K562 (cell line): ENCODE results near the gene SLC35F5. TPM values are rescaled to one million over a fixed set of nuclear protein-coding genes. Genes with fewer than 3 reads are reported as not detected.
A peak's percentile ranks its signal among the peaks of the same experiment; 100 is the strongest.

Experiments
- ATAC-seq: fragments of 200-7000 bp; cut with Tn5 transposase; 3 replicates; pipeline ENCODE4 v1.9.1; 2020; ENCODE audit warnings: moderate library complexity
- BruUV-seq: library from RNA; stranded (reverse); fragments of 400-500 nt; replicated peaks from 2 replicates; lab custom pipeline; 2021; lab: Mats Ljungman, UMichigan
- CTCF ChIA-PET: fragments of 300-600 bp; formaldehyde crosslinking; extraction: SDS; loops from one replicate; lab custom pipeline; 2021; ENCODE audit warnings: low intra/inter-chr PET ratio; lab: Yijun Ruan, JAX
- POLR2A ChIA-PET: fragments of 300-600, 350-650 bp; sonication (Branson Sonifier 250); formaldehyde crosslinking; extraction: SDS; loops from one replicate; lab custom pipeline; 2021; ENCODE audit warnings: antibody characterized with exemption, inconsistent platforms; lab: Yijun Ruan, JAX
- DNase-seq, 4 experiments: peaks; one replicate each; pipeline versions ENCODE4 v3.0.0 to v3.0.0-alpha.2; 2011 to 2018; ENCODE audit warnings: low spot score in 3 of 4, mixed read lengths in 3 of 4; ENCODE audit errors: extremely low read depth in 1 of 4
- FAIRE-seq: peaks from 2 replicates; lab custom pipeline; 2011; peaks lifted over from hg19 to GRCh38; lab: Jason Lieb, UNC
- H2AFZ ChIP-seq: 2 replicates; pipeline ENCODE4 v1.6.0; 2011; ENCODE audit warnings: low read depth, low read length, control low read depth, inconsistent platforms
- H3K27ac ChIP-seq: fragments of 200-600 bp; 3 replicates; pipeline ENCODE4 v1.8.0; 2011; ENCODE audit warnings: low read depth, mild to moderate bottlenecking, control low read depth, inconsistent platforms, low read length, moderate library complexity, mixed read lengths; ENCODE audit errors: extremely low read depth
- H3K27me3 ChIP-seq, 2 experiments: fragments of 300-600 bp in 1 of 2; 2 replicates in 1 of 2; 3 replicates in 1 of 2; pipeline versions ENCODE4 v1.6.0 to v1.8.0; 2011; ENCODE audit warnings: inconsistent platforms in 2 of 2, low read length in 2 of 2, mild to moderate bottlenecking in 1 of 2, mixed read lengths in 1 of 2, moderate library complexity in 1 of 2; ENCODE audit not compliant: control insufficient read depth in 2 of 2, insufficient read depth in 2 of 2
- H3K36me3 ChIP-seq: fragments of 300-600 bp; 3 replicates; pipeline ENCODE4 v1.8.0; 2011; ENCODE audit warnings: mild to moderate bottlenecking, low read length, inconsistent platforms; ENCODE audit not compliant: control insufficient read depth, insufficient read depth
- H3K4me1 ChIP-seq, 2 experiments: fragments of 200-600 bp in 1 of 2; replicated peaks in 1 of 2; 2 replicates in 1 of 2; 3 replicates in 1 of 2; pipeline versions ENCODE4 v1.5.1 to v1.8.0; 2011; ENCODE audit warnings: inconsistent platforms in 2 of 2, low read length in 2 of 2, mild to moderate bottlenecking in 1 of 2, mixed read lengths in 1 of 2, moderate library complexity in 1 of 2; ENCODE audit not compliant: control insufficient read depth in 2 of 2, insufficient read depth in 2 of 2
- H3K4me2 ChIP-seq: 2 replicates; pipeline ENCODE4 v1.6.1; 2011; ENCODE audit warnings: low read length, control low read depth, inconsistent platforms, mixed read lengths; ENCODE audit not compliant: insufficient read depth
- H3K4me3 ChIP-seq: fragments of 200-600 bp; sonication (generic), shearing (Covaris generic); 2 replicates; pipeline ENCODE4 v1.5.1; 2016; ENCODE audit warnings: control low read depth, inconsistent platforms
- H3K79me2 ChIP-seq: fragments of 200-600 bp; 3 replicates; pipeline ENCODE4 v1.8.0; 2011; ENCODE audit warnings: low read length, inconsistent platforms; ENCODE audit not compliant: control insufficient read depth, insufficient read depth
- H3K9ac ChIP-seq, 2 experiments: 2 replicates each; pipeline versions ENCODE4 v1.6.0 to v1.6.1; 2011; ENCODE audit warnings: low read depth in 2 of 2, low read length in 2 of 2, control low read depth in 1 of 2, inconsistent platforms in 1 of 2, mild to moderate bottlenecking in 1 of 2, mixed read lengths in 1 of 2; ENCODE audit not compliant: insufficient read depth in 1 of 2
- H3K9me1 ChIP-seq: one replicate; pipeline ENCODE4 v1.6.0; 2011; ENCODE audit warnings: inconsistent platforms, mild to moderate bottlenecking, low read length, moderate library complexity; ENCODE audit not compliant: control insufficient read depth, insufficient read depth
- H3K9me3 ChIP-seq: replicated peaks from 2 replicates; pipeline ENCODE4 v1.5.1; 2011; ENCODE audit warnings: low read depth, low read length, inconsistent platforms; ENCODE audit not compliant: control insufficient read depth, insufficient read depth
- H4K20me1 ChIP-seq: replicated peaks from 2 replicates; pipeline ENCODE4 v1.6.1; 2011; ENCODE audit warnings: low read length, inconsistent platforms, mixed read lengths; ENCODE audit not compliant: control insufficient read depth, insufficient read depth
- ATF2 ChIP-seq: sonication (generic); formaldehyde crosslinking; IDR thresholded peaks from 2 replicates; pipeline ENCODE4 v1.8.1; 2022; ENCODE audit warnings: missing genetic modification reagents
- CREB3 ChIP-seq: fragments of 450-650 bp; conservative IDR thresholded peaks from 2 replicates; pipeline ENCODE4 v1.6.1; 2016; ENCODE audit warnings: missing genetic modification characterization, low read depth, mild to moderate bottlenecking, missing compliant biosample characterization, moderate library complexity
- CXXC5 ChIP-seq: fragments of 250-450 bp; sonication (Bioruptor Pico); IDR thresholded peaks from 2 replicates; pipeline ENCODE4 v1.8.0; 2022; ENCODE audit warnings: inconsistent platforms, mild to moderate bottlenecking, moderate library complexity
- FOXA1 ChIP-seq: fragments of 450-650 bp; IDR thresholded peaks from 2 replicates; pipeline ENCODE4 v1.6.1; 2016; ENCODE audit warnings: mild to moderate bottlenecking, borderline replicate concordance
- HES1 ChIP-seq: fragments of 450-650 bp; IDR thresholded peaks from 2 replicates; pipeline ENCODE4 v1.6.1; 2016; ENCODE audit warnings: low read depth, mild to moderate bottlenecking, moderate library complexity
- HNRNPK ChIP-seq: fragments of 200-400 bp; formaldehyde crosslinking; IDR thresholded peaks from one replicate; pipeline ENCODE4 v1.6.1; 2018; ENCODE audit warnings: mild to moderate bottlenecking, low read depth, low read length; ENCODE audit not compliant: poor library complexity, severe bottlenecking
- NFYB ChIP-seq: IDR thresholded peaks from 2 replicates; pipeline ENCODE4 v1.6.1; 2011; ENCODE audit warnings: mild to moderate bottlenecking, moderate library complexity; ENCODE audit not compliant: insufficient read length; ENCODE audit errors: extremely low read depth
- POLR2AphosphoS2 ChIP-seq: IDR thresholded peaks from 2 replicates; pipeline ENCODE4 v1.6.1; 2012; ENCODE audit warnings: low read length, improper control_type of control experiment
- RUNX1 ChIP-seq: sonication (generic); IDR thresholded peaks from 2 replicates; pipeline ENCODE4 v1.6.1; 2016; ENCODE audit warnings: antibody characterized with exemption, low read depth
- TCF7 ChIP-seq: sonication (generic); IDR thresholded peaks from 2 replicates; pipeline ENCODE4 v1.6.1; 2016; ENCODE audit warnings: antibody characterized with exemption, borderline replicate concordance
- U2AF1 ChIP-seq: fragments of 200-400 bp; formaldehyde crosslinking; optimal IDR thresholded peaks from 2 replicates; pipeline ENCODE3; 2017; ENCODE audit warnings: mild to moderate bottlenecking, low read depth, low read length, moderate library complexity
- ZBED1 ChIP-seq: IDR thresholded peaks from 2 replicates; pipeline ENCODE4 v1.6.1; 2014
- ZFP30 ChIP-seq: fragments of 250-450 bp; sonication (Bioruptor Pico); IDR thresholded peaks from 2 replicates; pipeline ENCODE4 v1.8.0; 2022; ENCODE audit warnings: moderate library complexity, mild to moderate bottlenecking, inconsistent platforms, borderline replicate concordance
- ZNF253 ChIP-seq: fragments of 250-450 bp; sonication (Bioruptor Pico); conservative IDR thresholded peaks from 2 replicates; pipeline ENCODE4 v1.6.1; 2021; ENCODE audit warnings: mild to moderate bottlenecking
- ZNF280A ChIP-seq: fragments of 450-650 bp; IDR thresholded peaks from 2 replicates; pipeline ENCODE4 v1.6.1; 2018; ENCODE audit warnings: mild to moderate bottlenecking, low read depth; ENCODE audit not compliant: partially characterized antibody
- WGBS: fragments of 100-300 bp; shearing (Covaris generic); methylation state at CpG from one replicate; pipeline ENCODE4 v1.1.6; 2016; ENCODE audit warnings: low coverage, mixed read lengths; ENCODE audit not compliant: insufficient coverage; ENCODE audit errors: missing lambda C conversion rate; 5-methylcytosine and 5-hydroxymethylcytosine counted together
- in situ Hi-C: fragments of 300-500 bp; cut with MboI; formaldehyde crosslinking; loops from 4 replicates; pipeline ENCODE4 v1.15.0; 2018; ENCODE audit warnings: inconsistent platforms, mixed read lengths
- intact Hi-C: fragments of 100-400 bp; cut with micrococcal nuclease; formaldehyde crosslinking; loops from 2 replicates; pipeline ENCODE4 v1.14.2; 2022
- polyA plus RNA-seq, 8 experiments: library from polyadenylated mRNA; depleted of rRNA in 4 of 8; stranded (reverse) in 5 of 8; unstranded in 3 of 8; fragments of >200 nt; fragmentation: Nextera tagmentation in 2 of 8; fragmentation: Illumina TruSeq in 1 of 8; extraction: Ambion mirVana in 2 of 8; extraction: Trizol in 1 of 8; gene quantifications; 2 replicates each; pipeline versions ENCODE4 v1.2.1 to v1.2.3, GENCODE V29; 2011 to 2014; ENCODE audit warnings: inconsistent platforms in 1 of 8, missing spikeins in 1 of 8
- total RNA-seq, 7 experiments: library from RNA; depleted of rRNA in 6 of 7; stranded (reverse); fragments of >200 nt in 6 of 7; fragmentation: Illumina TruSeq in 2 of 7; extraction: Trizol in 2 of 7; gene quantifications; 2 replicates each; pipeline versions ENCODE4 v1.2.1 to v1.2.3, GENCODE V29; 2011 to 2021; ENCODE audit warnings: low replicate concordance in 1 of 7

The SLC35F5 gene
- total and polyA plus RNA-seq, 9 of the 15 experiments (the other 6 are each of a cell fraction or from before 2014, with no cell fraction given), result 4.9 to 50.7 (median 30.5) TPM

- WGBS, result 93% methylated on average over 20 of the region's 25 CpGs
- no peaks in the 10 kb centered on the region; the same call in 2 of the 3 replicates for H3K36me3 ChIP-seq
- peak; percentile 33 for TF ChIP-seq NFYB
- TF ChIP-seq ZNF280A, result no peak
- no peak for TF ChIP-seq HES1
- 0 out of 2 replicates have a peak, but pooled peaks have one; percentile 51 for TF ChIP-seq POLR2AphosphoS2
- TF ChIP-seq ATF2 (CRISPR knock-in tag), result no peak
- TF ChIP-seq CREB3 (tag), result no peak
- TF ChIP-seq RUNX1, result no peak
- TF ChIP-seq FOXA1, result no peak
- TF ChIP-seq TCF7, result no peak
- no peak for TF ChIP-seq ZFP30 (CRISPR knock-in tag)
- TF ChIP-seq ZNF253, result no peak
- TF ChIP-seq HNRNPK, result no peak
- TF ChIP-seq U2AF1, result no peak
- TF ChIP-seq ZBED1, result no peak
- no peak for TF ChIP-seq CXXC5 (CRISPR knock-in tag)
- no TSS peak for BruUV-seq
- H3K9me3 ChIP-seq, result no peaks in the 10 kb centered on the region; the same call in 1 of the 2 replicates
- in situ Hi-C loops, result no loop called here
- no peak overlapping the region for H3K9ac ChIP-seq
- no peaks in the 10 kb centered on the region for H3K4me1 ChIP-seq
- no peak overlapping the region for H2AFZ ChIP-seq
- intact Hi-C loops, result no loop called here
- ChIA-PET CTCF (no interaction called here), POLR2A (interaction anchor here (1.1 kb wide), 1 partner anchor 23 kb away, joined by 4 read pairs; no protein-coding TSS in a partner anchor)
- no peaks in the 10 kb centered on the region for H3K9me1 ChIP-seq
- FAIRE-seq (no peak), DNase-seq (no peak), ATAC-seq (no peak)
- no peaks in the 10 kb centered on the region for H3K27me3 ChIP-seq
- no peak overlapping the region for H3K4me2 ChIP-seq
- H3K79me2 ChIP-seq, result no peaks in the 10 kb centered on the region
- H3K27ac ChIP-seq, result no peak overlapping the region
- H3K4me3 ChIP-seq, result no peak overlapping the region
- no peaks in the 10 kb centered on the region for H4K20me1 ChIP-seq
Observed at GRCh38 chr2:113703386-113704299, 52.8 kb downstream of the SLC35F5 start.
